Trophoblast cell (in vitro differentiated cells and primary cell): ENCODE results near the gene TLNRD1.

Source experiments
- DNase-seq, 2 donors: peaks; one replicate each; pipeline ENCODE4 v3.0.0-alpha.2; 2016
- H2AFZ ChIP-seq: 2 replicates; pipeline ENCODE4 v1.6.1; 2013; ENCODE audit warnings: low read length, moderate library complexity, mild to moderate bottlenecking; ENCODE audit not compliant: insufficient read depth, poor library complexity
- H2AK5ac ChIP-seq: 2 replicates; pipeline ENCODE4 v1.6.1; 2013; ENCODE audit warnings: mild to moderate bottlenecking, low read length
- H2BK120ac ChIP-seq: 2 replicates; pipeline ENCODE4 v1.6.1; 2013; ENCODE audit warnings: low read length, mild to moderate bottlenecking, moderate library complexity; ENCODE audit not compliant: insufficient read depth, poor library complexity
- H2BK12ac ChIP-seq: 2 replicates; pipeline ENCODE4 v1.6.1; 2013; ENCODE audit warnings: mild to moderate bottlenecking, low read length, moderate library complexity
- H2BK5ac ChIP-seq: 2 replicates; pipeline ENCODE4 v1.6.1; 2013; ENCODE audit warnings: low read length, low read depth, moderate library complexity, mild to moderate bottlenecking; ENCODE audit not compliant: poor library complexity
- H3K14ac ChIP-seq: 2 replicates; pipeline ENCODE4 v1.6.1; 2013; ENCODE audit warnings: mild to moderate bottlenecking, low read length
- H3K18ac ChIP-seq: 2 replicates; pipeline ENCODE4 v1.6.1; 2013; ENCODE audit warnings: mild to moderate bottlenecking, low read length
- H3K23ac ChIP-seq: 2 replicates; pipeline ENCODE4 v1.6.1; 2013; ENCODE audit warnings: low read length
- H3K27ac ChIP-seq: 2 replicates; pipeline ENCODE4 v1.5.1; 2013; ENCODE audit warnings: low read depth, mild to moderate bottlenecking, inconsistent platforms, low read length, moderate library complexity
- H3K27me3 ChIP-seq: 2 replicates; pipeline ENCODE4 v1.6.1; 2013; ENCODE audit warnings: inconsistent platforms, mild to moderate bottlenecking, low read length, moderate library complexity; ENCODE audit not compliant: insufficient read depth
- H3K36me3 ChIP-seq, 2 experiments: 1 replicate in 1 of 2; 2 replicates in 1 of 2; pipeline ENCODE4 v1.6.1; 2013; ENCODE audit warnings: low read length in 2 of 2, mild to moderate bottlenecking in 2 of 2, moderate library complexity in 1 of 2; ENCODE audit not compliant: insufficient read depth in 2 of 2, control insufficient read depth in 1 of 2
- H3K4ac ChIP-seq: 2 replicates; pipeline ENCODE4 v1.6.1; 2013; ENCODE audit warnings: low read depth, mild to moderate bottlenecking, low read length, moderate library complexity
- H3K4me1 ChIP-seq, 2 experiments: 1 replicate in 1 of 2; 2 replicates in 1 of 2; pipeline ENCODE4 v1.6.1; 2013; ENCODE audit warnings: low read length in 2 of 2, mild to moderate bottlenecking in 2 of 2, moderate library complexity in 1 of 2; ENCODE audit not compliant: insufficient read depth in 2 of 2, control insufficient read depth in 1 of 2
- H3K4me2 ChIP-seq: 2 replicates; pipeline ENCODE4 v1.6.1; 2013; ENCODE audit warnings: inconsistent platforms, mild to moderate bottlenecking, low read length, moderate library complexity
- H3K4me3 ChIP-seq: 2 replicates; pipeline ENCODE4 v1.5.1; 2013; ENCODE audit warnings: mild to moderate bottlenecking, low read depth, low read length, inconsistent platforms
- H3K79me1 ChIP-seq: one replicate; pipeline ENCODE4 v1.6.1; 2013; ENCODE audit warnings: low read length
- H3K79me2 ChIP-seq: 2 replicates; pipeline ENCODE4 v1.6.1; 2013; ENCODE audit warnings: low read length, mild to moderate bottlenecking; ENCODE audit not compliant: control insufficient read depth, insufficient read depth, poor library complexity
- H3K9ac ChIP-seq: 2 replicates; pipeline ENCODE4 v1.6.1; 2013; ENCODE audit warnings: mild to moderate bottlenecking, low read length
- H3K9me3 ChIP-seq: 2 replicates; pipeline ENCODE4 v1.6.1; 2013; ENCODE audit warnings: low read depth, mild to moderate bottlenecking, control low read depth, inconsistent platforms, low read length; ENCODE audit not compliant: insufficient read depth
- H4K12ac ChIP-seq: 2 replicates; pipeline ENCODE4 v1.6.1; 2013; ENCODE audit warnings: low read depth, mild to moderate bottlenecking, low read length, moderate library complexity
- H4K8ac ChIP-seq: 2 replicates; pipeline ENCODE4 v1.6.1; 2013; ENCODE audit warnings: low read depth, mild to moderate bottlenecking, low read length, moderate library complexity
- H4K91ac ChIP-seq: one replicate; pipeline ENCODE4 v1.6.1; 2013; ENCODE audit warnings: low read depth, mild to moderate bottlenecking, low read length, moderate library complexity
- WGBS: extraction: QIAGEN DNeasy Blood & Tissue Kit; methylation state at CpG from one replicate; pipeline ENCODE4 v1.1.7; 2013; ENCODE audit warnings: missing lambda C conversion rate; ENCODE audit not compliant: insufficient read length, insufficient coverage; ENCODE audit errors: extremely low coverage; 5-methylcytosine and 5-hydroxymethylcytosine counted together

The TLNRD1 gene

GRCh38 chr15:80989081-80989517 lies 11.6 kb upstream of the TLNRD1 start:
- Histone ChIP-seq H3K27ac (peak overlapping the region; percentile 73), H2AFZ (peak overlapping the region; percentile 74), H2BK12ac (no peak overlapping the region), H2BK5ac (peak overlapping the region; percentile 79), H2BK120ac (peak overlapping the region; percentile 88), H3K4me3 (peak overlapping the region; percentile 97), H4K12ac (peak overlapping the region; percentile 72), H3K4me2 (peak overlapping the region; percentile 67), H3K4me1 (peaks cover 9 to 19% of the 10 kb centered on the region in 2 experiments), H3K27me3 (no peaks in the 10 kb centered on the region), H3K9me3 (no peaks in the 10 kb centered on the region), H3K4ac (peak overlapping the region; percentile 32), H3K14ac (peak overlapping the region; percentile 76), H3K18ac (peak overlapping the region; percentile 22), H3K9ac (peak overlapping the region; percentile 55), H3K23ac (no peak overlapping the region), H3K36me3 (no peaks in the 10 kb centered on the region), H2AK5ac (peak overlapping the region; percentile 43), H4K8ac (peak overlapping the region; percentile 75), H3K79me2 (peaks cover 8% of the 10 kb centered on the region), H3K79me1 (peaks cover 12% of the 10 kb centered on the region), H4K91ac (peak overlapping the region; percentile 78)
- no CpG with 5 or more reads among the region's 7 CpGs for WGBS
- DNase-seq: no peak

- H3K4me3 ChIP-seq: peak within 1 kb of the TSS; percentile 97
- peaks cover 9 to 17% of the 10 kb centered on the region in 2 experiments for H3K4me1 ChIP-seq
- H2BK120ac ChIP-seq: peak within 1 kb of the TSS; percentile 88
- peak within 1 kb of the TSS; percentile 81 for H4K12ac ChIP-seq
- H3K9me3 ChIP-seq: no peaks in the 10 kb centered on the region
- H3K4me2 ChIP-seq: peak within 1 kb of the TSS; percentile 73
- H3K27me3 ChIP-seq: no peaks in the 10 kb centered on the region
- no peaks in the 10 kb centered on the region for H3K36me3 ChIP-seq
- H3K9ac ChIP-seq: peak within 1 kb of the TSS; percentile 55
- peak within 1 kb of the TSS; percentile 22 for H3K18ac ChIP-seq
- no peak within 1 kb of the TSS for H3K23ac ChIP-seq
- H3K4ac ChIP-seq: peak within 1 kb of the TSS; percentile 60
- peak within 1 kb of the TSS; percentile 88 for H4K8ac ChIP-seq
- H3K79me1 ChIP-seq: peaks cover 12% of the 10 kb centered on the region
- no peak within 1 kb of the TSS for H2BK12ac ChIP-seq
- H3K27ac ChIP-seq: peak within 1 kb of the TSS; percentile 73
- peaks cover 8% of the 10 kb centered on the region for H3K79me2 ChIP-seq
- DNase-seq: peak; percentile 94 to 95
- peak within 1 kb of the TSS; percentile 43 for H2AK5ac ChIP-seq
- peak within 1 kb of the TSS; percentile 76 for H3K14ac ChIP-seq
- peak within 1 kb of the TSS; percentile 78 for H4K91ac ChIP-seq
- WGBS: no CpG with 5 or more reads among the region's 63 CpGs
- H2AFZ ChIP-seq: peak within 1 kb of the TSS; percentile 77
- peak within 1 kb of the TSS; percentile 79 for H2BK5ac ChIP-seq
These were observed 10.9 kb upstream of the TLNRD1 start, which contains the start of gene MESD for GRCh38 chr15:80989518-80990478. Gene MESD (minus strand): TSS chr15:80989819. CDS start chr15:80989791, 28 bp downstream.

- Histone ChIP-seq H3K18ac (no peak overlapping the region), H2BK12ac (no peak overlapping the region), H3K14ac (no peak overlapping the region), H2BK5ac (no peak overlapping the region), H3K4me2 (no peak overlapping the region), H2AK5ac (no peak overlapping the region), H3K36me3 (no peaks in the 10 kb centered on the region), H4K8ac (no peak overlapping the region), H3K23ac (no peak overlapping the region), H3K79me1 (peaks cover 9% of the 10 kb centered on the region), H3K27ac (no peak overlapping the region), H3K27me3 (no peaks in the 10 kb centered on the region), H3K4ac (no peak overlapping the region), H3K79me2 (peaks cover 8% of the 10 kb centered on the region), H2BK120ac (no peak overlapping the region), H4K12ac (no peak overlapping the region), H2AFZ (no peak overlapping the region), H4K91ac (no peak overlapping the region), H3K9me3 (peaks cover 2% of the 10 kb centered on the region), H3K9ac (no peak overlapping the region), H3K4me3 (no peak overlapping the region), H3K4me1 (peaks cover 2 to 9% of the 10 kb centered on the region in 2 experiments)
- DNase-seq: peak in 1 of 2 donors; percentile 46
- WGBS: no CpG with 5 or more reads among the region's 1 CpG
These were observed 9.8 kb upstream of the TLNRD1 start for GRCh38 chr15:80990955-80991354.

DNA sequence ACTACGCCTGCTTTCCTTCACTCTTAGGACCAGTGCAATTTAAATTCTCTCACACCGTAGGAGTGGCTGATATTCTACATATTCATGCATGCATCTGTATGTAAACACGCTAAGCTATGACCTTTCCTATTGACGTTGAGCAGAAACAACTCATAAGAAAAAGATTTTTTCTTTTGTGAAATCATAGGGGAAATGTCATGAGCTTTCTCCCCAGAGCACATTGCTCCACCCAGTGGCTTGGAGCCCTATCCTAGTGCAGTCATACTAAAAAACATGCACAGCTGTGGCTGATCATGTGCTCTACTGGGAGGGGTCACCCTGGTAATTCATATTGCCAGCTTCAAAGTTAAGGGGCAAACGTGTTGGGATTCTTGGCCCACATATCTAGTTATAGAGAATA lies 9.3 kb upstream of the TLNRD1 start:
- no peak overlapping the region for H4K8ac ChIP-seq
- no peak overlapping the region for H3K18ac ChIP-seq
- no peak overlapping the region for H2BK120ac ChIP-seq
- no peak overlapping the region for H2BK12ac ChIP-seq
- H3K9me3 ChIP-seq: peaks cover 2% of the 10 kb centered on the region
- H2AFZ ChIP-seq: no peak overlapping the region
- no peaks in the 10 kb centered on the region for H3K27me3 ChIP-seq
- peaks cover 2 to 9% of the 10 kb centered on the region in 2 experiments for H3K4me1 ChIP-seq
- H3K4ac ChIP-seq: no peak overlapping the region
- no peaks in the 10 kb centered on the region for H3K36me3 ChIP-seq
- H3K4me2 ChIP-seq: no peak overlapping the region
- no peak overlapping the region for H3K14ac ChIP-seq
- H3K9ac ChIP-seq: no peak overlapping the region
- WGBS: no CpG with 5 or more reads among the region's 5 CpGs
- no peak overlapping the region for H4K12ac ChIP-seq
- H3K23ac ChIP-seq: no peak overlapping the region
- H4K91ac ChIP-seq: no peak overlapping the region
- H3K79me1 ChIP-seq: peaks cover 9% of the 10 kb centered on the region
- H2BK5ac ChIP-seq: no peak overlapping the region
- no peak overlapping the region for H3K27ac ChIP-seq
- no peak overlapping the region for H3K4me3 ChIP-seq
- DNase-seq: peak; percentile 74 to 88
- H3K79me2 ChIP-seq: peaks cover 8% of the 10 kb centered on the region
- no peak overlapping the region for H2AK5ac ChIP-seq
